ENCODE measurements around the gene FOXC2.

Gene FOXC2

GRCh38 chr16:86565181-86565631, 1.4 kb upstream of the FOXC2 start:
- no peaks in the 10 kb centered on the region for H3K9me3 ChIP-seq (replicated peaks; ENCODE audit: insufficient read depth, low read length)
- no peak overlapping the region for H2AFZ ChIP-seq (ENCODE audit: low read length)
- DNase-seq: no peak
- no peak overlapping the region for H3K9ac ChIP-seq (ENCODE audit: low read length)
- H4K20me1 ChIP-seq (ENCODE audit: insufficient read depth, low read length): no peaks in the 10 kb centered on the region
- H3F3A ChIP-seq (ENCODE audit: insufficient read depth, low read length): no peaks in the 10 kb centered on the region
- H3K9me2 ChIP-seq (replicated peaks; ENCODE audit: insufficient read depth, low read length): no peaks in the 10 kb centered on the region
- no peaks in the 10 kb centered on the region for H3K4me1 ChIP-seq (ENCODE audit: low read length)
- TF ChIP-seq CTCF (IDR thresholded peaks at IDR 0.05; ENCODE audit: low read length) (no peak), EZH2phosphoT487 (IDR thresholded peaks at IDR 0.05; ENCODE audit: low read length) (no peak), EZH2 (optimal IDR thresholded peaks at IDR 0.05; ENCODE audit: low read depth, low read length) (no peak)
- no peak overlapping the region for H3K27ac ChIP-seq (ENCODE audit: low read length)
- no peaks in the 10 kb centered on the region for H3K79me2 ChIP-seq (ENCODE audit: low read length)
- peaks cover 73% of the 10 kb centered on the region for H3K27me3 ChIP-seq (replicated peaks; ENCODE audit: insufficient read depth, low read length)
- H3K36me3 ChIP-seq (replicated peaks; ENCODE audit: insufficient read depth, low read length): no peaks in the 10 kb centered on the region
- H3K4me2 ChIP-seq (ENCODE audit: low read depth, low read length): no peak overlapping the region
- H3K4me3 ChIP-seq (ENCODE audit: low read length): no peak overlapping the region

GRCh38 chr16:86565644-86566511, 751 bp upstream of the FOXC2 start:
- H3K36me3 ChIP-seq (replicated peaks; ENCODE audit: insufficient read depth, low read length): no peaks in the 10 kb centered on the region
- peaks cover 75% of the 10 kb centered on the region for H3K27me3 ChIP-seq (replicated peaks; ENCODE audit: insufficient read depth, low read length)
- no peak overlapping the region for H3K4me2 ChIP-seq (ENCODE audit: low read depth, low read length)
- H3K4me3 ChIP-seq (ENCODE audit: low read length): no peak overlapping the region
- H2AFZ ChIP-seq (ENCODE audit: low read length): no peak overlapping the region
- H3K9me3 ChIP-seq (replicated peaks; ENCODE audit: insufficient read depth, low read length): no peaks in the 10 kb centered on the region
- H4K20me1 ChIP-seq (ENCODE audit: insufficient read depth, low read length): no peaks in the 10 kb centered on the region
- DNase-seq: no peak
- H3F3A ChIP-seq (ENCODE audit: insufficient read depth, low read length): no peaks in the 10 kb centered on the region
- H3K4me1 ChIP-seq (ENCODE audit: low read length): no peaks in the 10 kb centered on the region
- H3K9me2 ChIP-seq (replicated peaks; ENCODE audit: insufficient read depth, low read length): no peaks in the 10 kb centered on the region
- no peak overlapping the region for H3K27ac ChIP-seq (ENCODE audit: low read length)
- H3K9ac ChIP-seq (ENCODE audit: low read length): no peak overlapping the region
- no peaks in the 10 kb centered on the region for H3K79me2 ChIP-seq (ENCODE audit: low read length)
- TF ChIP-seq EZH2 (optimal IDR thresholded peaks at IDR 0.05; ENCODE audit: low read depth, low read length) (no peak), EZH2phosphoT487 (IDR thresholded peaks at IDR 0.05; ENCODE audit: low read length) (no peak), CTCF (IDR thresholded peaks at IDR 0.05; ENCODE audit: low read length) (no peak)

- H4K20me1 ChIP-seq (ENCODE audit: insufficient read depth, low read length): no peaks in the 10 kb centered on the region
- H3K9me3 ChIP-seq (replicated peaks; ENCODE audit: insufficient read depth, low read length): no peaks in the 10 kb centered on the region
- TF ChIP-seq CTCF (IDR thresholded peaks at IDR 0.05; ENCODE audit: low read length): no peak
- no peak for TF ChIP-seq EZH2phosphoT487 (IDR thresholded peaks at IDR 0.05; ENCODE audit: low read length)
- TF ChIP-seq EZH2 (optimal IDR thresholded peaks at IDR 0.05; ENCODE audit: low read depth, low read length): no peak
- no peaks in the 10 kb centered on the region for H3F3A ChIP-seq (ENCODE audit: insufficient read depth, low read length)
- H3K27me3 ChIP-seq (replicated peaks; ENCODE audit: insufficient read depth, low read length): peaks cover 75% of the 10 kb centered on the region
- no peak overlapping the region for H3K4me2 ChIP-seq (ENCODE audit: low read depth, low read length)
- H2AFZ ChIP-seq (ENCODE audit: low read length): no peak overlapping the region
- no peak overlapping the region for H3K4me3 ChIP-seq (ENCODE audit: low read length)
- H3K36me3 ChIP-seq (replicated peaks; ENCODE audit: insufficient read depth, low read length): no peaks in the 10 kb centered on the region
- no peaks in the 10 kb centered on the region for H3K4me1 ChIP-seq (ENCODE audit: low read length)
- H3K9me2 ChIP-seq (replicated peaks; ENCODE audit: insufficient read depth, low read length): no peaks in the 10 kb centered on the region
- no peaks in the 10 kb centered on the region for H3K79me2 ChIP-seq (ENCODE audit: low read length)
- no peak overlapping the region for H3K27ac ChIP-seq (ENCODE audit: low read length)
- no peak for DNase-seq
- H3K9ac ChIP-seq (ENCODE audit: low read length): no peak overlapping the region
These were observed 504 bp downstream of the FOXC2 start for GRCh38 chr16:86566966-86567700.
